ENCODE measurements around the gene ZNF624.
"Not testable (repeated sequence)": the region's sequence is repeated elsewhere in the genome, so short reads cannot be mapped to it uniquely, and the experiment has no call there.

The ZNF624 gene

DNA sequence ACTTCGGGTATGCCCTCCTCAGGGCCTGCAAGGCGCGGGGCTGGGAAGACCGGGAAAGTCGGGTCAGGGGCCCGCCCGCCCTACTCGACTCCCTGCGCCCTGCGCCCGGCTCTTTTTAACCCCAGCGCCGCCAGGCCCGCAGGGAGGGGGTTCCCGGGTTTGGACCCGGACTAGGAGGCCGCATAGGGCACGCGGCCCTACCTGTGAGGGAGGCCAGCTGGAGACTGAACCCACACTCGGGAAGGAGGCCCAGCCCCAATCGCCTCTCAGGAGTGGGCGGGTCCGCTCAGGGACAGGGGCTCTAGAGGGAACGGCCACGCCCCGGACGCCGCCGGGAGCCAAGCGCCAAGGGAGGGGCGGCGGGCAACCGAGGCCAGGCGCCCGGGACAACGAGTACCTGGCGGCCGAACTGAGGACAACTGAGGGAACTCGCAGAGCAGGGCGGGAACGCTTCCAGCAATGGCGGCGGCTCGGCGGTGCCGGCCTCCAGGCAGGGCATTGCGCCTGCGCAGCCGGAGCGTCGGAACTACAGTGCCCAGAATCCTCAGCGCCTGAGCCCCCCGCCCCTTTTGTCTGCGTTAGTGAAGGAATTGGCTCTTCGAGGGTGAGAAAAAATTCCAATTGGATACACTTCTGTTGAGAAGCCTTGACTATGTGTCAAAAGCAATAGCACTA lies at the start of gene ZNF624:
Gene ZNF624, minus strand, starts transcription at position 484 of the 675 bp plus-strand sequence.
- peaks cover 0 to 5% of the 10 kb centered on the region in 2 donors for H3K27me3 ChIP-seq
- no peaks in the 10 kb centered on the region for H3K9me3 ChIP-seq
- H3K36me3 ChIP-seq: no peaks in the 10 kb centered on the region
- H3K4me1 ChIP-seq: peaks cover 0 to 15% (median 8%) of the 10 kb centered on the region in 4 donors
- DNase-seq: peak; percentile 93 to 98
- intact Hi-C loops (cut with DNase I; ENCODE audit: low total_unique reads): no loop called here
- peak within 1 kb of the TSS; percentile 60 to 86 for H3K4me3 ChIP-seq
- TF ChIP-seq, protein P1, sequence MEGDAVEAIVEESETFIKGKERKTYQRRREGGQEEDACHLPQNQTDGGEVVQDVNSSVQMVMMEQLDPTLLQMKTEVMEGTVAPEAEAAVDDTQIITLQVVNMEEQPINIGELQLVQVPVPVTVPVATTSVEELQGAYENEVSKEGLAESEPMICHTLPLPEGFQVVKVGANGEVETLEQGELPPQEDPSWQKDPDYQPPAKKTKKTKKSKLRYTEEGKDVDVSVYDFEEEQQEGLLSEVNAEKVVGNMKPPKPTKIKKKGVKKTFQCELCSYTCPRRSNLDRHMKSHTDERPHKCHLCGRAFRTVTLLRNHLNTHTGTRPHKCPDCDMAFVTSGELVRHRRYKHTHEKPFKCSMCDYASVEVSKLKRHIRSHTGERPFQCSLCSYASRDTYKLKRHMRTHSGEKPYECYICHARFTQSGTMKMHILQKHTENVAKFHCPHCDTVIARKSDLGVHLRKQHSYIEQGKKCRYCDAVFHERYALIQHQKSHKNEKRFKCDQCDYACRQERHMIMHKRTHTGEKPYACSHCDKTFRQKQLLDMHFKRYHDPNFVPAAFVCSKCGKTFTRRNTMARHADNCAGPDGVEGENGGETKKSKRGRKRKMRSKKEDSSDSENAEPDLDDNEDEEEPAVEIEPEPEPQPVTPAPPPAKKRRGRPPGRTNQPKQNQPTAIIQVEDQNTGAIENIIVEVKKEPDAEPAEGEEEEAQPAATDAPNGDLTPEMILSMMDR (IDR thresholded peaks at IDR 0.05): no peak
- H3K27ac ChIP-seq: peak within 1 kb of the TSS; percentile 93 to 96

DNA sequence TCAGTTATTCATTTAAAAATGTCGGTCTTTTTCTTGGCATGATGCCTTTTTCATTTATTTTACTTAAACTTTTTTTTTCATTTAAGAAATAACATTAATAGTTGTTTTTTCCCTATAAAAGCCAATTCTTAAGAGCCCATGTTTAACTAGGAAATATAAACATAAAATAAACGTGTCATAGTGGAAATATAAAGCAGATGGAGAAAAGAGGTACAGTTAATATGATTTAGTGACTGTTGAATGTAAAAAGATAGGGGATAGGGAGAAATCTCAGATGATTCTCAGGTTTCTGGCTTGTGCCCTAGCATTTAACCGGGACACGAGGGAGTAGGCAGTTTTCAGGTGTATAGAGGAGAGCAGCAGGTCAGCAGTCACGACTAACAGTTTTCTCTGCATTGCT lies 44.0 kb upstream of the ZNF624 start:
- H3K4me1 ChIP-seq; H3K9me3 ChIP-seq; DNase-seq; H3K36me3 ChIP-seq; H3K4me3 ChIP-seq; intact Hi-C loops (cut with DNase I; ENCODE audit: low total_unique reads); H3K27me3 ChIP-seq; H3K27ac ChIP-seq: not testable (repeated sequence)

DNA sequence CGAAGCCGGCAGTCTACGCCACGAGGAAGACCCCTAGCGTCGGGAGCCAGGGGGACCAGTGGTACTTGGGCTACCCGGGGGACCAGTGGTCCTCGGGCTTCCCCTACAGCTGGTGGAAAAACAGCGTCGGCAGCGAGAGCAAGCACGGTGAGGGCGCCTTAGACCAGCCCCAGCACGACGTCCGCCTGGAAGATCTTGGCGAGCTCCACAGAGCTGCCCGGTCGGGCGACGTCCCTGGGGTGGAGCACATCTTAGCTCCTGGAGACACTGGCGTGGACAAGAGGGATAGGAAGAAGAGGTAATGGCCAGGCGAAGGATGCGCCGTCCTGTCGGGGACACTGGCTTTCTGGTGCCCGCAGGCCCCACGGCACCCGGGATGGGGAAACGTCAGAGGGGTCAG lies 36.8 kb upstream of the ZNF624 start:
- DNase-seq; H3K27me3 ChIP-seq; H3K4me1 ChIP-seq; H3K36me3 ChIP-seq; H3K9me3 ChIP-seq; H3K27ac ChIP-seq; intact Hi-C loops (cut with DNase I; ENCODE audit: low total_unique reads): not testable (repeated sequence)
- peak overlapping the region in 1 of 2 donors; percentile 31 for H3K4me3 ChIP-seq

DNA sequence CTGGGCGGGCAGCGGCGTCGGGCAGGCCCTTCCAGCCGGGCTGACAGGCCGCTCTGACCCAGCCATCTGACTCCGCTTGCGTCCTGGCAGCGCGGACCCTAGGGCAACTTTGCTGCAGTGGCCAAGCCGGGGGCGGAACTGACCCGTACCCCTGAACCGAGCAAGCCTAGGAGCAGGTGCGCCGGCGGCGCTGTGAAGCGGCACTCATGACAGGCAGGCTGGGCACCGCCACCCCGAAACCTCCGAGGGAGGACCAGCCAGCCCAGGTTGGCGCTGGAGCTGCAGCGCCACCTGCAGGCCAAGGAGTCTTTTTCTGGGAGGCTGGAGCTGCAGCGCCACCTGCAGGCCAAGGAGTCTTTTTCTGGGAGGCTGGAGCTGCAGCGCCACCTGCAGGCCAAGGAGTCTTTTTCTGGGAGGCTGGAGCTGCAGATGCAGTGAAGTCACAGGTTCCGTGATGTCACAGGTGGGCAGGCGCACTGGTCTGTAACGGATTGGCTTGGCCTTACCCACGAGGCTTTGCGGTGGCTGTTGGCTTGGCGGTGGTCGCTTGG lies 36.2 kb upstream of the ZNF624 start, which contains the start of gene CCDC144A:
Gene CCDC144A, plus strand, starts transcription at position 511 of the 551 bp plus-strand sequence. CDS start 160 bp downstream, outside the sequence.
- H3K4me1 ChIP-seq; intact Hi-C loops (cut with DNase I; ENCODE audit: low total_unique reads); H3K27ac ChIP-seq; H3K9me3 ChIP-seq; H3K27me3 ChIP-seq; H3K36me3 ChIP-seq: not testable (repeated sequence)
- TF ChIP-seq, protein P1 (IDR thresholded peaks at IDR 0.05): peak; percentile 65 to 76
- peak within 1 kb of the TSS in 1 of 2 donors; percentile 31 for H3K4me3 ChIP-seq
- peak in 1 of 2 donors; percentile 54 for DNase-seq

DNA sequence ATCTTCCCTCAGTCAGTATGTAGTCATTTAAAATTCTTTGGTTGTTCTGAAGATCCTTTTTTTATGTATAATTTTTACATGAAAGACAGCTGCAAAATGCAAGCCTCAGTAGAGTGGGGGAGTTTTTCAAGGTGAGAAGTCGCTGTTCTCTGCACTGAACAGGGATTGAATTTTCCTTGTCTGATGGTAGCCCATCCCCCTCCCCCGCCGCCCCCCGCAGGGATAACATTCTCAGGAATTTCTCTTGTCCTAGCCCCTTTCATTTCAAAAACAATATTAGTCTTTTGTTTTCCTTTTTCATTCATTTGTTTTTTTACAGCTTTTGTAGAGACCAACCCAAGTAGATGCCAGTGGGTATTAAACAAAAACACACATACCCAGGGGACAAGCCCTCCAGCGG lies 33.5 kb upstream of the ZNF624 start:
- H3K27ac ChIP-seq; H3K27me3 ChIP-seq; H3K4me1 ChIP-seq; H3K36me3 ChIP-seq; intact Hi-C loops (cut with DNase I; ENCODE audit: low total_unique reads); H3K4me3 ChIP-seq; DNase-seq; H3K9me3 ChIP-seq: not testable (repeated sequence)

DNA sequence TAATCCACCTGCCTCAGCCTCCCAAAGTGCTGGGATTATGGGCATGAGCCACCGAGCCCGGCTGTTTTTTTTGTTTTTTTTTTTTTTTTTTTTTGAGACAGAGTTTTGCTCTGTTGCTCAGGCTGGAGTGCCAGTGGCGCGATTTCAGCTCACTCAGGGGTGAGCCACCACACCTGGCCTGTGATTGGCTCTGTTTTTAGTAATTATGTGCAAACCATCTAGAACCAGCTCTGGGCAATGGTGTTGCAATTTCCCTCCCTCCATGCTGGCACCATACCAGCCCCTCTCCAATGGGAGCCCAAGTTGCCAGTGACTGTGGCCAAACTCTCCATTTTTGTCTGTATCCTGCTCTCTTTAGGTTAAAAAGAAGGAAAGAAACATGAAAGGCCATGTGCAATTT lies 32.4 kb upstream of the ZNF624 start:
- H3K4me1 ChIP-seq; H3K9me3 ChIP-seq; H3K27ac ChIP-seq; intact Hi-C loops (cut with DNase I; ENCODE audit: low total_unique reads); H3K4me3 ChIP-seq; DNase-seq; H3K27me3 ChIP-seq; H3K36me3 ChIP-seq: not testable (repeated sequence)

DNA sequence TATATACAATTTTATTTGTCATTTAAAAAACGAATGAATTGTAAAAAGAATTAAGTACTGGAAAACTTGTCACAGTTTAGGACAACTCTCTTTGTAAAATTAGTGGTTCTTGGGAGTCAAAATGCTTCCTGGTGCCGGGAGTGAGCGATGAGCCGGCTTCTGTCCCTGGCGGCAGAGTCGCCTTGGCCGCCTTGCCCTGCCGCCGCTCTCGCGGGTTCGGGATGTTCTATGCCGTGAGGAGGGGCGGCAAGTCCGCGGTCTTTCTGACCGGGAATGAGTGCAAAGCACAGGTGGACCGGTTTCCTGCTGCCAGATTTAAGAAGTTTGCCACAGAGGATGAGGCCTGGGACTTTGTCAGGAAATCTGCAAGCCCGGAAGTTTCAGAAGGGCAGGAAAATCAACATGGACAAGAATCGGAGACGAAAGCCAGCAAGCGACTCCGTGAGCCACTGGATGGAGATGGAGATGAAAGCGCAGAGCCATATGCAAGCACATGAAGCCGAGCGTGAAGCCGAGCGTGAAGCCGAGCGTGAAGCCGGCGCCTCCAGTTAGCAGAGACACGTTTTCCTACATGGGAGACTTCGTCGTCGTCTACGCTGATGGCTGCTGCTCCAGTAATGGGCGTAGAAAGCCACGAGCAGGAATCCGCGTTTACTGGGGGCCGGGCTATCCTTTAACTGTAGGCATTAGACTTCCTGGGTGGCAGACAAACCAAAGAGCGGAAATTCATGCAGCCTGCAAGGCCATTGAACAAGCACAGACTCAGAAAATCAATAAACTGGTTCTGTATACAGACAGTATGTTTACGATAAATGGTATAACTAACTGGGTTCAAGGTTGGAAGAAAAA lies 29.9 kb upstream of the ZNF624 start:
- H3K27ac ChIP-seq; intact Hi-C loops (cut with DNase I; ENCODE audit: low total_unique reads); H3K36me3 ChIP-seq; H3K4me1 ChIP-seq; H3K27me3 ChIP-seq; H3K9me3 ChIP-seq; DNase-seq: not testable (repeated sequence)
- peak overlapping the region in 1 of 2 donors; percentile 4 for H3K4me3 ChIP-seq

Data from tibial artery (tissue), 4 donors.